SK-N-SH treated with all-trans-retinoic acid at 6 μM for 48 hours (cell line): ENCODE measurements around the gene FBXO42.

Source experiments
- ATAC-seq: fragments of 200-7000 bp; cut with Tn5 transposase; 3 replicates; pipeline ENCODE4 v1.9.1; 2020; ENCODE audit warnings: mild to moderate bottlenecking, moderate library complexity
- ARNTL ChIP-seq: fragments of 450-650 bp; formaldehyde crosslinking; IDR thresholded peaks from 2 replicates; pipeline ENCODE4 v1.5.0; 2020; ENCODE audit warnings: low read depth, mild to moderate bottlenecking, moderate library complexity, borderline replicate concordance
- BACH2 ChIP-seq: fragments of 250-450 bp; sonication (Bioruptor Pico); IDR thresholded peaks from 2 replicates; pipeline ENCODE4 v1.9.0; 2021; ENCODE audit warnings: mild to moderate bottlenecking, borderline replicate concordance
- CREB5 ChIP-seq: fragments of 250-450 bp; sonication (Bioruptor Pico); IDR thresholded peaks from 2 replicates; pipeline ENCODE4 v1.5.1; 2020; ENCODE audit warnings: low read depth, mild to moderate bottlenecking, moderate library complexity
- CSDC2 ChIP-seq: fragments of 250-450 bp; sonication (Bioruptor Pico); IDR thresholded peaks from 2 replicates; pipeline ENCODE4 v1.5.0; 2020; ENCODE audit warnings: mild to moderate bottlenecking, moderate library complexity
- CSRNP3 ChIP-seq: fragments of 250-450 bp; sonication (Bioruptor Pico); IDR thresholded peaks from 2 replicates; pipeline ENCODE4 v1.5.1; 2021; ENCODE audit warnings: mild to moderate bottlenecking, moderate library complexity
- ESRRG ChIP-seq: fragments of 250-450 bp; sonication (Bioruptor Pico); IDR thresholded peaks from 2 replicates; pipeline ENCODE4 v1.6.1; 2021; ENCODE audit warnings: mild to moderate bottlenecking
- ISL1 ChIP-seq: fragments of 250-450 bp; sonication (Bioruptor Pico); IDR thresholded peaks from 2 replicates; pipeline ENCODE4 v2.1.2; 2022; ENCODE audit warnings: mild to moderate bottlenecking, moderate library complexity
- OSR1 ChIP-seq: fragments of 250-450 bp; sonication (Bioruptor Pico); IDR thresholded peaks from 2 replicates; pipeline ENCODE4 v1.8.0; 2022; ENCODE audit warnings: moderate library complexity, mild to moderate bottlenecking, inconsistent platforms
- PATZ1 ChIP-seq: fragments of 250-450 bp; sonication (Bioruptor Pico); IDR thresholded peaks from 2 replicates; pipeline ENCODE4 v1.8.0; 2020; ENCODE audit warnings: mild to moderate bottlenecking, moderate library complexity, borderline replicate concordance
- PPARA ChIP-seq: fragments of 250-450 bp; sonication (Bioruptor Pico); IDR thresholded peaks from 2 replicates; pipeline ENCODE4 v1.5.0; 2020; ENCODE audit warnings: mild to moderate bottlenecking, borderline replicate concordance
- RARB ChIP-seq: fragments of 250-450 bp; sonication (Bioruptor Pico); IDR thresholded peaks from 2 replicates; pipeline ENCODE4 v1.8.0; 2021; ENCODE audit warnings: mild to moderate bottlenecking, moderate library complexity
- SNAI2 ChIP-seq: fragments of 250-450 bp; sonication (Bioruptor Pico); IDR thresholded peaks from 2 replicates; pipeline ENCODE4 v1.5.0; 2020; ENCODE audit warnings: mild to moderate bottlenecking, moderate library complexity
- TCF4 ChIP-seq: fragments of 250-450 bp; sonication (Bioruptor Pico); IDR thresholded peaks from 2 replicates; pipeline ENCODE4 v1.8.0; 2021; ENCODE audit warnings: mild to moderate bottlenecking, moderate library complexity, borderline replicate concordance
- TSHZ2 ChIP-seq: fragments of 250-450 bp; sonication (Bioruptor Pico); IDR thresholded peaks from 2 replicates; pipeline ENCODE4 v1.5.0; 2020; ENCODE audit warnings: mild to moderate bottlenecking, moderate library complexity
- ZFP30 ChIP-seq: fragments of 450-650 bp; formaldehyde crosslinking; IDR thresholded peaks from 2 replicates; pipeline ENCODE4 v1.5.0; 2022; ENCODE audit warnings: mild to moderate bottlenecking, moderate library complexity
- ZNF8 ChIP-seq: fragments of 450-650 bp; formaldehyde crosslinking; IDR thresholded peaks from 2 replicates; pipeline ENCODE4 v1.5.0; 2020; ENCODE audit warnings: mild to moderate bottlenecking, moderate library complexity

The FBXO42 gene

GRCh38 chr1:16252912-16253311, 99.4 kb downstream of the FBXO42 start:
- ATAC-seq = no peak

GRCh38 chr1:16251381-16251780, 100.9 kb downstream of the FBXO42 start:
- TF ChIP-seq OSR1 (CRISPR knock-in tag) (no peak), SNAI2 (CRISPR knock-in tag) (no peak), PPARA (CRISPR knock-in tag) (no peak), CREB5 (CRISPR knock-in tag) (no peak), CSRNP3 (CRISPR knock-in tag) (no peak), TCF4 (CRISPR knock-in tag) (no peak), PATZ1 (CRISPR knock-in tag) (no peak), ZFP30 (CRISPR knock-in tag) (no peak), ESRRG (CRISPR knock-in tag) (no peak), TSHZ2 (CRISPR knock-in tag) (no peak), CSDC2 (no peak), ZNF8 (CRISPR knock-in tag) (no peak), RARB (CRISPR knock-in tag) (no peak)
- no peak for ATAC-seq

More at GRCh38 chr1:16252912-16253311, 99.4 kb downstream of the FBXO42 start:
- TF ChIP-seq TSHZ2 (CRISPR knock-in tag) (no peak), BACH2 (CRISPR knock-in tag) (no peak), PPARA (CRISPR knock-in tag) (no peak), OSR1 (CRISPR knock-in tag) (no peak), PATZ1 (CRISPR knock-in tag) (no peak), ARNTL (no peak), ISL1 (CRISPR knock-in tag) (no peak), TCF4 (CRISPR knock-in tag) (no peak)
